Measurements from ENCODE around the gene GRM3. TPM values are rescaled to one million over a fixed set of nuclear protein-coding genes. Genes with fewer than 3 reads are reported as not detected.

Gene GRM3
- total and polyA plus RNA-seq, 2 of the 4 experiments (the other 2 are of a cell fraction), result not detected

DNA sequence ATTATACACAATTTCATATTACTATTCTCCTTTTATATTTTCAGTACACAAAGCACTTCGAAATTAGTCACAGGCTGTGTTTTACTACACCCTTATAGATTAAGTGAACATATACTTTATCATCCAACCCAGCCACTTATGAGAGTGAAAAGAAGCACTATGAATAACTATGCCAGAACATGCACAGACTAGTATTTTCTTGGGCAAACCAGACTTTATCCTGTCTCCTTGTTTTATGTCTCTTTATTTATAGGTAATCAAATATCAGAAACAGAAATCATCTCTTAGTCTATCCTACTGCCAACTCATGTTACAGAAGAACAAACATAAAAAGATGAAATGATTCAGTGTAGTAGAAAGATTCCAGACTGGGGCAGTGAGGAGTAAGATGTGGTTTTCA is 171.8 kb downstream of the GRM3 start:
- H2BK15ac ChIP-seq (ENCODE audit: low read depth, low read length), result no peak overlapping the region
- H3K23ac ChIP-seq (ENCODE audit: low read depth, low read length), result no peak overlapping the region
- no peak overlapping the region for H2BK5ac ChIP-seq (ENCODE audit: low read depth, low read length, poor library complexity, severe bottlenecking)
- H4K20me1 ChIP-seq (ENCODE audit: insufficient read depth, low read length), result no peaks in the 10 kb centered on the region
- POLR2A ChIA-PET (ENCODE audit: unreplicated experiment), result no interaction called here
- no peaks in the 10 kb centered on the region for H3K9me3 ChIP-seq (ENCODE audit: control insufficient read depth, insufficient read depth, low read length)
- intact Hi-C loops (cut with micrococcal nuclease) (no loop called here), in situ Hi-C loops (cut with MboI; ENCODE audit: low sequenced_read_pairs) (no loop called here), dilution Hi-C loops (cut with HindIII; ENCODE audit: low sequenced_read_pairs, unreplicated experiment) (no loop called here)
- no peak overlapping the region for H2AFZ ChIP-seq (replicated peaks; ENCODE audit: low read length, poor library complexity)
- H3K4ac ChIP-seq (ENCODE audit: low read depth, low read length), result no peak overlapping the region
- H3K79me1 ChIP-seq (ENCODE audit: low read depth in 1 of 2, low read length in 2 of 2), result no peaks in the 10 kb centered on the region
- no peak overlapping the region for H2AK5ac ChIP-seq (ENCODE audit: low read depth, low read length)
- BruUV-seq (replicated peaks), result no TSS peak
- H2BK120ac ChIP-seq (ENCODE audit: low read depth, low read length), result no peak overlapping the region
- no peak overlapping the region for H4K5ac ChIP-seq (ENCODE audit: low read depth, low read length)
- no peak overlapping the region for H3K9ac ChIP-seq (ENCODE audit: low read depth, low read length)
- H3K4me3 ChIP-seq (ENCODE audit: insufficient read depth, low read depth, low read length), result no peak overlapping the region
- no peaks in the 10 kb centered on the region for H3K27me3 ChIP-seq (ENCODE audit: control insufficient read depth, insufficient read depth, low read length)
- H2BK20ac ChIP-seq (ENCODE audit: low read depth, low read length), result no peak overlapping the region
- DNase-seq (no peak), ATAC-seq (ENCODE audit: low read depth) (no peak)
- CTCF ChIA-PET, result interaction anchor here (0.5 kb wide), 1 partner anchor 290 kb away, joined by 4 read pairs; no protein-coding TSS in a partner anchor
- no peak overlapping the region for H3K56ac ChIP-seq (ENCODE audit: extremely low read depth, insufficient read depth, low read length)
- H3K4me2 ChIP-seq (ENCODE audit: low read depth, low read length), result no peak overlapping the region
- TF ChIP-seq CEBPB (IDR thresholded peaks at IDR 0.05; ENCODE audit: low read depth, low read length), result no peak
- no peak for TF ChIP-seq POLR2A (IDR thresholded peaks at IDR 0.05; ENCODE audit: low read depth, low read length)
- no peak for TF ChIP-seq RCOR1 (IDR thresholded peaks at IDR 0.05; ENCODE audit: insufficient replicate concordance, low read length)
- no peak for TF ChIP-seq NFE2L2 (IDR thresholded peaks at IDR 0.05; ENCODE audit: low read depth, low read length)
- TF ChIP-seq MXI1 (IDR thresholded peaks at IDR 0.05; ENCODE audit: borderline replicate concordance, low read depth, low read length), result no peak
- no peak for TF ChIP-seq MAFK (IDR thresholded peaks at IDR 0.05; ENCODE audit: low read depth, low read length)
- no peak for TF ChIP-seq RFX5 (IDR thresholded peaks at IDR 0.05; ENCODE audit: low read depth, low read length)
- TF ChIP-seq FOS (IDR thresholded peaks at IDR 0.05; ENCODE audit: low read depth, low read length), result no peak
- TF ChIP-seq, protein P1, sequence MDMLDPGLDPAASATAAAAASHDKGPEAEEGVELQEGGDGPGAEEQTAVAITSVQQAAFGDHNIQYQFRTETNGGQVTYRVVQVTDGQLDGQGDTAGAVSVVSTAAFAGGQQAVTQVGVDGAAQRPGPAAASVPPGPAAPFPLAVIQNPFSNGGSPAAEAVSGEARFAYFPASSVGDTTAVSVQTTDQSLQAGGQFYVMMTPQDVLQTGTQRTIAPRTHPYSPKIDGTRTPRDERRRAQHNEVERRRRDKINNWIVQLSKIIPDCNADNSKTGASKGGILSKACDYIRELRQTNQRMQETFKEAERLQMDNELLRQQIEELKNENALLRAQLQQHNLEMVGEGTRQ (IDR thresholded peaks at IDR 0.05; ENCODE audit: low read depth, low read length), result no peak
- no peak for TF ChIP-seq SMC3 (IDR thresholded peaks at IDR 0.05; ENCODE audit: low read depth, low read length)
- TF ChIP-seq, protein P2, sequence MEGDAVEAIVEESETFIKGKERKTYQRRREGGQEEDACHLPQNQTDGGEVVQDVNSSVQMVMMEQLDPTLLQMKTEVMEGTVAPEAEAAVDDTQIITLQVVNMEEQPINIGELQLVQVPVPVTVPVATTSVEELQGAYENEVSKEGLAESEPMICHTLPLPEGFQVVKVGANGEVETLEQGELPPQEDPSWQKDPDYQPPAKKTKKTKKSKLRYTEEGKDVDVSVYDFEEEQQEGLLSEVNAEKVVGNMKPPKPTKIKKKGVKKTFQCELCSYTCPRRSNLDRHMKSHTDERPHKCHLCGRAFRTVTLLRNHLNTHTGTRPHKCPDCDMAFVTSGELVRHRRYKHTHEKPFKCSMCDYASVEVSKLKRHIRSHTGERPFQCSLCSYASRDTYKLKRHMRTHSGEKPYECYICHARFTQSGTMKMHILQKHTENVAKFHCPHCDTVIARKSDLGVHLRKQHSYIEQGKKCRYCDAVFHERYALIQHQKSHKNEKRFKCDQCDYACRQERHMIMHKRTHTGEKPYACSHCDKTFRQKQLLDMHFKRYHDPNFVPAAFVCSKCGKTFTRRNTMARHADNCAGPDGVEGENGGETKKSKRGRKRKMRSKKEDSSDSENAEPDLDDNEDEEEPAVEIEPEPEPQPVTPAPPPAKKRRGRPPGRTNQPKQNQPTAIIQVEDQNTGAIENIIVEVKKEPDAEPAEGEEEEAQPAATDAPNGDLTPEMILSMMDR (conservative IDR thresholded peaks at IDR 0.05; ENCODE audit: low read depth, low read length), result no peak
- WGBS, 2 experiments (ENCODE audit: extremely low coverage in 2 of 2, insufficient read length in 1 of 2), result no CpG with 5 or more reads among the region's 1 CpG
- no peaks in the 10 kb centered on the region for H3K36me3 ChIP-seq (ENCODE audit: control insufficient read depth, insufficient read depth, low read length)
- no peaks in the 10 kb centered on the region for H3K4me1 ChIP-seq (ENCODE audit: control insufficient read depth, insufficient read depth, low read length)
- H2AK9ac ChIP-seq (replicated peaks; ENCODE audit: low read depth, low read length, poor library complexity), result no peak overlapping the region
- H3K9me1 ChIP-seq (ENCODE audit: insufficient read depth, low read length), result no peaks in the 10 kb centered on the region
- H4K8ac ChIP-seq (ENCODE audit: low read depth in 2 of 2, low read length in 2 of 2), result no peak overlapping the region
- no peak overlapping the region for H3K27ac ChIP-seq (ENCODE audit: insufficient read depth, low read length)
- no peak overlapping the region for H3K18ac ChIP-seq (ENCODE audit: low read depth, low read length)
- H4K91ac ChIP-seq (ENCODE audit: insufficient read depth, low read depth, low read length), result no peak overlapping the region
- no peak overlapping the region for H3K14ac ChIP-seq (replicated peaks; ENCODE audit: low read depth, low read length)
